HG03354 (cell line): ENCODE measurements around the gene PDZK1.
"Not testable (repeated sequence)": the region's sequence is repeated elsewhere in the genome, so short reads cannot be mapped to it uniquely, and the experiment has no call there.

ENCODE experiments used
- ATAC-seq: cut with Tn5 transposase; IDR thresholded peaks from one replicate; pipeline ENCODE4 v1.9.1; 2021; ENCODE audit warnings: mild to moderate bottlenecking; ENCODE audit not compliant: unreplicated experiment, poor library complexity, severe bottlenecking

PDZK1 gene

GRCh38 chr1:145670995-145671745 is 36.0 kb downstream of the PDZK1 start:
- ATAC-seq, result not testable (repeated sequence)

DNA sequence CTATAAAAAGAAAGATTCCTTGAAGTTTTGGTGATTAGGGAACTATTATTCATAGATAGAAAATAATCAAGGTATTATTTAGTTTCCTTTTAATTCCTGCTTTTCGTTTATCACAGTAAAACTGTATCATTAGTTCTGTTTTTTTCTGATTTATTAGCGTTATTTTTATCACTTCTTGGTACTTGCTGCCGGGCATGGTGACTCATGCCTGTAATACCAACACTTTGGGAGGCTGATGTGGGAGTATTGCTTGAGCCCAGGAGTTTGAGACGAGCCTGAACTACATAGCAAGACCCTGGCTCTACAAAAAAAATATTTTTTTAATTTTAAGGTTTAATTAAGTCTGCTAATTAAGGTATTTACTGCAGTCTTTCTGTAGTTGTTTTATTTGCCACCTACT is 42.2 kb downstream of the PDZK1 start:
- not testable (repeated sequence) for ATAC-seq

DNA sequence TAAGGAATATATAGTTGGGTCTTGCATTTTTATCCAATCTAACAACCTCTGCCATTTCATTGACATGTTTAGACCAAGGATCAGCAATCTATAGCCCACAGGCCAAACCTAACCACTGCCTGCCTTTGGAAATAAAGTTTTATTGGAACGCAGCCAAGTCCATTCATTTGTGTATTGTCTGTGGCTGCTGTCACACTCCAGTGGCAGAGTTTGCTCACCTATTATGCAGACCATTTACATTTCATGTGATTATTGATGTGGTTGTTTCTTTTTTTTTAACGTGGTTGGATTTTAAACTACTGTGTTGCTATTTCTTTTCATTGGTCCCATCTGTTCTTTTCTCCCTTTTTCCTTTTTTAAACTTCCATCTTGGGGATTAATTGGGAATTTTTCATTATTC is 44.7 kb downstream of the PDZK1 start:
- ATAC-seq, result peak; percentile 56

GRCh38 chr1:145656245-145656943 is 50.8 kb downstream of the PDZK1 start:
- ATAC-seq, result not testable (repeated sequence)

DNA sequence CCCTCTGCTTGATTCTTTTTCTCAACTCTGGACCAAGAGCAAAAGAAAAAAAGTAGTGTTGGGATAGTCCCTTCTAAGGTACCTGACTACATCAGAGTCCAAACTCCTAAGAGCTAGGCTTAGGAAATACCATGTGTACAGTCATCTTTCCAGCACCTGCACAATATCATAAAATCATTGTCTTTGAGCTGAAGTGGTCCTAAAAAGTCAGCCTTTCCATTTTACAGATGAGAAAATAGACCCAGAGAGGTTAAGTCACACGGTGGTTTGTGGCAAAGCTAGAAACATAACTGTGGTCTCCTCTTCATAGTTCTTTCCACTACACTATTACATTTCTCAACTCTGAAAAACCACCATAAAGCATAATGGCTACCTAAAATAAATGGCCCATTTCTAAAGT is 63.2 kb downstream of the PDZK1 start:
- not testable (repeated sequence) for ATAC-seq

- ATAC-seq, result not testable (repeated sequence)
Measured at GRCh38 chr1:145641886-145642285, 65.3 kb downstream of the PDZK1 start.

DNA sequence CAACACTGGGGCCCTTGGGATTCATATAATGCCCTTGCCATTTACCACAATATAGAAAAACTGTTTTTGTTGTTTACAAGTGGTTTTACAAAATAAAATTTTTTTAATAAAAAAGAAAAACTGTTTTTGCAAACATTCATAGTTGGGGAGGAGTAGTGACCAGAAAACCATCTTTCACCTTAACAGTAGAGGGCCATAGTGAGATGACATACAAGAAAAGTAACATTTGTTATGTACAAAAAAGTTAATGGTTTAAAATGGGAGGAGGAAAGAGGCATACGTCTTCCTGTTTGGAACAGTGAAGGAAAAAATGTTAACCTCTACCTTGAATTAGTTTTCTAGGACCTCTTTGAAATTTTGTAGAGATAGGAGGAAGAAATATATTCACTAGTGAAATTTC is 70.9 kb downstream of the PDZK1 start:
- ATAC-seq, result not testable (repeated sequence)

GRCh38 chr1:145622177-145622576 is 85.0 kb downstream of the PDZK1 start:
- not testable (repeated sequence) for ATAC-seq
